ENCODE results near the gene N4BP2L2.

DNA sequence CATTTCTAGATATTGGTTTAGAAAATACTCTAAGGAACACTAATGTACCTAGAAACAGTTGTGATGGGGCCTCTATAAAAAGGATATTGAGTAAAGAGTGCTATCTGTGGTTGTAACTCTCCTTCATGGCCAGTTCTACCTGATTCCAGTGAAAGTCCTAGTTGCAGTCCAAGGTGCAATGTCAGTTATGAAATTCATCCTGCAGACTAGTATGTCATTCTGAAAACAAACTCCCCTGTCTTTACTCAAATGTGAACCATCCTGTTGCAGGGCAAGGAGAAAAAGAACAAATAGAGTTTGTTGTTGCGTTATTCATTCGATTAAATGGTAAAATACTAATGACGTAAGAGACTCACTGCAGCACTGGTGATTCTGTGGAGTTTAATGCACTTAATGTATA, 92.4 kb downstream of the N4BP2L2 start:
- TF ChIP-seq, protein P1, sequence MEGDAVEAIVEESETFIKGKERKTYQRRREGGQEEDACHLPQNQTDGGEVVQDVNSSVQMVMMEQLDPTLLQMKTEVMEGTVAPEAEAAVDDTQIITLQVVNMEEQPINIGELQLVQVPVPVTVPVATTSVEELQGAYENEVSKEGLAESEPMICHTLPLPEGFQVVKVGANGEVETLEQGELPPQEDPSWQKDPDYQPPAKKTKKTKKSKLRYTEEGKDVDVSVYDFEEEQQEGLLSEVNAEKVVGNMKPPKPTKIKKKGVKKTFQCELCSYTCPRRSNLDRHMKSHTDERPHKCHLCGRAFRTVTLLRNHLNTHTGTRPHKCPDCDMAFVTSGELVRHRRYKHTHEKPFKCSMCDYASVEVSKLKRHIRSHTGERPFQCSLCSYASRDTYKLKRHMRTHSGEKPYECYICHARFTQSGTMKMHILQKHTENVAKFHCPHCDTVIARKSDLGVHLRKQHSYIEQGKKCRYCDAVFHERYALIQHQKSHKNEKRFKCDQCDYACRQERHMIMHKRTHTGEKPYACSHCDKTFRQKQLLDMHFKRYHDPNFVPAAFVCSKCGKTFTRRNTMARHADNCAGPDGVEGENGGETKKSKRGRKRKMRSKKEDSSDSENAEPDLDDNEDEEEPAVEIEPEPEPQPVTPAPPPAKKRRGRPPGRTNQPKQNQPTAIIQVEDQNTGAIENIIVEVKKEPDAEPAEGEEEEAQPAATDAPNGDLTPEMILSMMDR (conservative IDR thresholded peaks at IDR 0.05; ENCODE audit: low read depth in 2 of 2) = no peak
- no peak for TF ChIP-seq EZH2phosphoT487 (IDR thresholded peaks at IDR 0.05; ENCODE audit: unreplicated experiment)

Data from GM23338 (cell line).